Neuronal stem cell (in vitro differentiated cells): ENCODE results near the gene RAPGEF3.

Experiments
- DNase-seq: peaks from one replicate; pipeline ENCODE4 v3.0.0-alpha.2; 2013; ENCODE audit warnings: low spot score
- H2AFZ ChIP-seq: one replicate; pipeline ENCODE4 v1.6.1; 2013; ENCODE audit warnings: mild to moderate bottlenecking, low read length, inconsistent platforms
- H2AK5ac ChIP-seq: 2 replicates; pipeline ENCODE4 v1.6.1; 2013; ENCODE audit warnings: low read depth, mild to moderate bottlenecking, inconsistent platforms, low read length, moderate library complexity, mixed read lengths
- H2BK120ac ChIP-seq: 2 replicates; pipeline ENCODE4 v1.6.1; 2013; ENCODE audit warnings: low read depth, mild to moderate bottlenecking, inconsistent platforms, low read length, moderate library complexity, mixed read lengths
- H2BK12ac ChIP-seq: one replicate; pipeline ENCODE4 v1.6.1; 2013; ENCODE audit warnings: low read length, inconsistent platforms
- H2BK15ac ChIP-seq: 2 replicates; pipeline ENCODE4 v1.6.1; 2013; ENCODE audit warnings: mild to moderate bottlenecking, low read length, inconsistent platforms, mixed read lengths
- H2BK5ac ChIP-seq: one replicate; pipeline ENCODE4 v1.6.1; 2013; ENCODE audit warnings: inconsistent platforms, mild to moderate bottlenecking, low read length, moderate library complexity
- H3K14ac ChIP-seq: one replicate; pipeline ENCODE4 v1.6.1; 2013; ENCODE audit warnings: low read length, inconsistent platforms
- H3K18ac ChIP-seq: 2 replicates; pipeline ENCODE4 v1.6.1; 2013; ENCODE audit warnings: low read length, inconsistent platforms
- H3K23ac ChIP-seq: 2 replicates; pipeline ENCODE4 v1.6.1; 2013; ENCODE audit warnings: low read depth, mild to moderate bottlenecking, mixed read lengths, low read length, inconsistent platforms; ENCODE audit not compliant: poor library complexity
- H3K27ac ChIP-seq: replicated peaks from 3 replicates; pipeline ENCODE4 v1.5.1; 2013; ENCODE audit warnings: low read length, inconsistent platforms
- H3K27me3 ChIP-seq, 3 experiments: 2 replicates each; pipeline ENCODE4 v1.6.1; 2013; ENCODE audit warnings: low read length in 3 of 3, mild to moderate bottlenecking in 2 of 3, inconsistent platforms in 1 of 3, low read depth in 1 of 3, mixed read lengths in 1 of 3, moderate library complexity in 1 of 3; ENCODE audit not compliant: control insufficient read depth in 3 of 3, insufficient read depth in 3 of 3
- H3K36me3 ChIP-seq, 2 donors: replicated peaks in 1 of 2; 2 replicates each; pipeline ENCODE4 v1.6.1; 2013; ENCODE audit warnings: low read length in 2 of 2; ENCODE audit not compliant: control insufficient read depth in 2 of 2, insufficient read depth in 2 of 2
- H3K4ac ChIP-seq: 2 replicates; pipeline ENCODE4 v1.6.1; 2013; ENCODE audit warnings: inconsistent platforms, mild to moderate bottlenecking, low read length, moderate library complexity
- H3K4me1 ChIP-seq, 2 donors: 1 replicate in 1 of 2; 2 replicates in 1 of 2; pipeline ENCODE4 v1.6.1; 2013; ENCODE audit warnings: low read length in 2 of 2, low read depth in 1 of 2; ENCODE audit not compliant: control insufficient read depth in 2 of 2, insufficient read depth in 1 of 2
- H3K4me2 ChIP-seq: one replicate; pipeline ENCODE4 v1.6.1; 2013; ENCODE audit warnings: mild to moderate bottlenecking, low read length, inconsistent platforms; ENCODE audit not compliant: insufficient read depth, poor library complexity, severe bottlenecking
- H3K4me3 ChIP-seq, 2 donors: 2 replicates each; pipeline ENCODE4 v1.5.1; 2013; ENCODE audit warnings: low read length in 2 of 2, mild to moderate bottlenecking in 2 of 2, inconsistent platforms in 1 of 2, moderate library complexity in 1 of 2
- H3K79me1 ChIP-seq: one replicate; pipeline ENCODE4 v1.6.1; 2013; ENCODE audit warnings: low read depth, mild to moderate bottlenecking, inconsistent platforms, low read length, moderate library complexity
- H3K9ac ChIP-seq: one replicate; pipeline ENCODE4 v1.6.1; 2013; ENCODE audit warnings: mild to moderate bottlenecking, low read depth, low read length, inconsistent platforms; ENCODE audit not compliant: poor library complexity
- H3K9me3 ChIP-seq, 2 donors: replicated peaks in 1 of 2; 2 replicates each; pipeline versions ENCODE3 to v1.6.1; 2013; ENCODE audit warnings: low read length in 2 of 2, mild to moderate bottlenecking in 2 of 2, inconsistent platforms in 1 of 2, low read depth in 1 of 2, mixed read lengths in 1 of 2, moderate library complexity in 1 of 2; ENCODE audit not compliant: control insufficient read depth in 2 of 2, insufficient read depth in 1 of 2
- H4K8ac ChIP-seq: one replicate; pipeline ENCODE4 v1.6.1; 2013; ENCODE audit warnings: low read depth, mild to moderate bottlenecking, inconsistent platforms, low read length, moderate library complexity
- H4K91ac ChIP-seq: one replicate; pipeline ENCODE4 v1.6.1; 2013; ENCODE audit warnings: low read length, low read depth, mild to moderate bottlenecking, inconsistent platforms; ENCODE audit not compliant: poor library complexity
- WGBS, 2 donors: extraction: QIAGEN DNeasy Blood & Tissue Kit; methylation state at CpG; one replicate each; pipeline ENCODE4 v1.1.7; 2013; ENCODE audit warnings: missing lambda C conversion rate in 2 of 2, mixed read lengths in 1 of 2; ENCODE audit not compliant: insufficient read length in 2 of 2, insufficient replicate concordance in 1 of 2; ENCODE audit errors: extremely low coverage in 2 of 2; 5-methylcytosine and 5-hydroxymethylcytosine counted together

RAPGEF3 gene

DNA sequence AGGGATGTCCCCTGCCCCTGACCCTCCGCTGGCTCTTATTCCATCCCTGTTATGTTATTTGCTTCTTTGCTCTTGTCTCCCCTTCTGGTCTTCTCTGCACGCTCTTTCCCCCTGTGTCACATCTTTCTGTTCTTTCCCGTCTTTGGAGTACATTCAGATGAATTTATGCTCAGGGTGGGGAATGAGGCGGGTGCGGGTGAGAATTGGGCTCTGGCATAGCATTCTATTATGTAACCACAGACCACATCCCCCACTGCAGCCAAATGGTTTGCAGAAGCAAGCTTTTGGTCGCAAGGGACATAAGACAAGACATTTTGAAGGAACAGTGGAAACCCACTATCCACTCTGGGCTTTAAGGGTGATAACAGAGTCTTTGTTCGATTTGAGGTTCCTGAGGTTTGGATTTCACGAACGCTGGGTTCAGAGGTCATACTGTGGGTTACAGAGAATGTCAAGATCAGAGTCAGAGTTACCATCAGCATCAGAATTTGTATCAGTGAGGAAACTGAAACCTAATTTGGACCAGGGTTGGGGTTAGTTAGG, 37.2 kb downstream of the RAPGEF3 start:
- Histone ChIP-seq H4K91ac (no peak overlapping the region), H3K79me1 (no peaks in the 10 kb centered on the region), H3K14ac (no peak overlapping the region), H3K27me3 (no peaks in the 10 kb centered on the region), H2AK5ac (no peak overlapping the region), H3K23ac (no peak overlapping the region), H3K4me2 (no peak overlapping the region), H2BK120ac (no peak overlapping the region), H2AFZ (no peak overlapping the region), H3K9ac (no peak overlapping the region), H4K8ac (no peak overlapping the region), H2BK5ac (no peak overlapping the region), H3K36me3 (peaks cover 0 to 5% of the 10 kb centered on the region in 2 donors), H3K18ac (no peak overlapping the region), H3K4ac (no peak overlapping the region), H2BK12ac (no peak overlapping the region), H3K27ac (no peak overlapping the region), H3K4me3 (no peak overlapping the region), H2BK15ac (no peak overlapping the region), H3K4me1 (peaks cover 2% of the 10 kb centered on the region in 2 donors), H3K9me3 (no peaks in the 10 kb centered on the region)
- WGBS, 2 donors: no CpG with 5 or more reads among the region's 9 CpGs
- no peak for DNase-seq

DNA sequence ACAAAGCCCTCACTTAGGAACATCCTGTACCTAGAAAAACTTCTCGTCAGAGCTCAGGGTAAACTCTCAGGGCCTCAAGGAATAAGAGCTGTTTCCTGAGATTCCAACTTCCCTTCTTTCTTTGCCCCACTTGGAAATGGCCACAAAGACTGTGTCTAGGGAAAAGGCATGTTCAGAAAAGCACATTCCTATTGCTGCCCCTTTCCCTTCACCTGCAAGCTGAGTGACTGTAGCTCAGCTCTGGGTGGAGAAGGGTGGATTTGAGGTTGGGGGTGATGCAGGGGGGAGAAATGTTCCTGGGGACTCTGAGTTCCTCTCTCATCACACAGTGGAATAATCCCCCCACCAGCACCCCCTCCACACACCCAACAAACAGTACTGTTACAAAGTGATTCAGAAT, 40.1 kb downstream of the RAPGEF3 start:
- Histone ChIP-seq H4K8ac (no peak overlapping the region), H2BK15ac (no peak overlapping the region), H2AK5ac (no peak overlapping the region), H3K4me3 (no peak overlapping the region), H3K18ac (no peak overlapping the region), H3K4me2 (no peak overlapping the region), H2BK12ac (no peak overlapping the region), H2AFZ (no peak overlapping the region), H2BK120ac (no peak overlapping the region), H3K27me3 (no peaks in the 10 kb centered on the region), H3K9me3 (no peaks in the 10 kb centered on the region), H4K91ac (no peak overlapping the region), H3K79me1 (no peaks in the 10 kb centered on the region), H3K23ac (no peak overlapping the region), H3K9ac (peak overlapping the region; percentile 7), H3K14ac (no peak overlapping the region), H3K36me3 (peaks cover 0 to 5% of the 10 kb centered on the region in 2 donors), H3K4ac (no peak overlapping the region), H3K27ac (no peak overlapping the region), H2BK5ac (no peak overlapping the region), H3K4me1 (peaks cover 2 to 5% of the 10 kb centered on the region in 2 donors)
- WGBS, 2 donors: no CpG with 5 or more reads among the region's 1 CpG
- DNase-seq: no peak

DNA sequence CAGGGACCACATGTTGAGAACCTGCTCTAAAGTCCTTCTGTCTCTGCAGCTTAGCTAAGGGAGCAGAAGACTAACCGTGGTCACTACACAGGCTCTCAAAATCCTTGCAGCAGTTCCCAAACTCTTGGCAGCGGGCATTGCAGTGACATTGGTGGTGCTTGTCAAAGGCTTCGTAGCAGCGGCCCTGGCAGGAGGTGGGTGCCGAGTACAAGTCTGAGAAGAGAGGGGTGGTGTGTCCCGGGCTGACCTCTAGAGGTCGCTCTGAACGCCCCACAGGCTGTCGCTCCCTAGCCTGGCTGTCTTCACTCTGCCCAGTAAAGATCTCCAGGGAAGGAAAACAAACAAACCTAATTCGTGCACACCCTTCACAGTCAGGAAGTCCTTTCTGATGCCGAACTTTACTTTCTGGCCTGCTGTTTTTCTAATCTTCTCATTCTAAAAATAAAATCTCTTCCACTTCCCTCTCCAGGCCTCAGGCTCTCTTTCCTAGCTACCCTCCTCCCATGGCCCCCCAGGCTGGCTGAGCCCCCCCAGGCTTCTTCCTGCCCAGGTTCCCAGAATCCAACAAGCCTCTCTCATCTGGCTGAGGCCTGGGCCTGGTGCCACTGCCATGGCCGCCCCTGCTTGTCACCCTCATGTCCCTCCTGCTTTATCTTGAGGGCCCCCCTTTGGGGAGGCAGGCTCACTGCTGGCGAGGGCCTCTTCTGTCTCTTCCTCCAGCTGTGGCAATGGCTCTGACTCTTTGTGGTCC, 41.1 kb downstream of the RAPGEF3 start:
- H3K9ac ChIP-seq: no peak overlapping the region
- no peak overlapping the region for H2BK5ac ChIP-seq
- H3K36me3 ChIP-seq: peaks cover 0 to 5% of the 10 kb centered on the region in 2 donors
- H3K4me3 ChIP-seq: no peak overlapping the region
- DNase-seq: peak; percentile 68
- H3K4me1 ChIP-seq: peaks cover 2 to 5% of the 10 kb centered on the region in 2 donors
- H3K23ac ChIP-seq: no peak overlapping the region
- no peak overlapping the region for H2BK120ac ChIP-seq
- no peak overlapping the region for H4K8ac ChIP-seq
- H3K27me3 ChIP-seq: no peaks in the 10 kb centered on the region
- no peaks in the 10 kb centered on the region for H3K9me3 ChIP-seq
- H3K79me1 ChIP-seq: no peaks in the 10 kb centered on the region
- no peak overlapping the region for H3K4ac ChIP-seq
- peak overlapping the region; percentile 60 for H2AFZ ChIP-seq
- no peak overlapping the region for H2BK15ac ChIP-seq
- no CpG with 5 or more reads among the region's 13 CpGs for WGBS, 2 donors
- peak overlapping the region; percentile 59 for H2AK5ac ChIP-seq
- no peak overlapping the region for H3K27ac ChIP-seq
- H3K4me2 ChIP-seq: no peak overlapping the region
- no peak overlapping the region for H2BK12ac ChIP-seq
- H3K14ac ChIP-seq: no peak overlapping the region
- H4K91ac ChIP-seq: no peak overlapping the region
- H3K18ac ChIP-seq: no peak overlapping the region

DNA sequence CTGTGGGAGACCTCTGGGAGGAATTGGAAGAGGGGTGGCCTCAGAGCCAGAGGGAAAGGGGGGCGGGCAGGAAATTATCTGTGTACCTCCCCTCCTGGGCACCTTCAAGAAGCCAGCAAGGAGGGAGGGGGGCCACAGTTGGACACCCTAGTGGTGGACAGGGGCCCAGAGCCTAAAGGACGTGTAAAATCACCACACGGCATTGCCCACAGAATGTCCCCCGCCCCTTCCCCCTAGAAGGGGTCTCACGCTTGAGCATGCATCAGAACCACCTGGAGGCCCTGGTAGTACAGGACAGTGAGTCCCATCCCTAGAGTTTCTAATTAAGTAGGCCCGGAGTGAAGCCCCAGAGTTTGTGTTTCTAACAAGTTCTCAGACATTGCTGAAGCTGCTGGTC, 41.6 kb downstream of the RAPGEF3 start:
- WGBS, 2 donors: no CpG with 5 or more reads among the region's 6 CpGs
- Histone ChIP-seq H2BK15ac (no peak overlapping the region), H3K36me3 (peaks cover 0 to 5% of the 10 kb centered on the region in 2 donors), H3K4me1 (peaks cover 2 to 5% of the 10 kb centered on the region in 2 donors), H2BK120ac (no peak overlapping the region), H3K27me3 (no peaks in the 10 kb centered on the region), H3K4me2 (no peak overlapping the region), H3K18ac (no peak overlapping the region), H3K27ac (no peak overlapping the region), H2AK5ac (peak overlapping the region; percentile 4), H3K9ac (no peak overlapping the region), H4K91ac (no peak overlapping the region), H3K23ac (no peak overlapping the region), H4K8ac (no peak overlapping the region), H3K4me3 (no peak overlapping the region), H3K79me1 (no peaks in the 10 kb centered on the region), H3K4ac (no peak overlapping the region), H2BK5ac (no peak overlapping the region), H3K9me3 (no peaks in the 10 kb centered on the region), H2BK12ac (no peak overlapping the region), H3K14ac (no peak overlapping the region), H2AFZ (no peak overlapping the region)
- DNase-seq: no peak
